GM12878 (cell line): ENCODE measurements around the gene PDE3B.

Source experiments
- CHD4 ChIP-seq: fragments of 200-600 bp; sonication (generic); IDR thresholded peaks from 2 replicates; pipeline ENCODE4 v1.6.1; 2016; ENCODE audit warnings: mild to moderate bottlenecking
- FOS ChIP-seq: IDR thresholded peaks from 3 replicates; pipeline ENCODE4 v1.6.1; 2011; ENCODE audit warnings: borderline replicate concordance; ENCODE audit not compliant: insufficient read length; ENCODE audit errors: extremely low read depth
- GABPA ChIP-seq: IDR thresholded peaks from 2 replicates; pipeline ENCODE4 v1.6.1; 2014; ENCODE audit warnings: antibody characterized with exemption, low read depth, mild to moderate bottlenecking, inconsistent platforms
- NFYB ChIP-seq: IDR thresholded peaks from 2 replicates; pipeline ENCODE4 v1.6.1; 2011; ENCODE audit warnings: low read depth, mild to moderate bottlenecking, low read length, improper control_type of control experiment, moderate library complexity; ENCODE audit not compliant: insufficient read depth
- POLR2A ChIP-seq: IDR thresholded peaks from 2 replicates; pipeline ENCODE4 v1.6.1; 2011; ENCODE audit warnings: low read depth, mild to moderate bottlenecking, low read length
- RAD21 ChIP-seq: IDR thresholded peaks from 2 replicates; pipeline ENCODE4 v1.6.1; 2011; ENCODE audit warnings: mild to moderate bottlenecking, low read depth, low read length, moderate library complexity; ENCODE audit not compliant: insufficient read depth
- STAT1 ChIP-seq: fragments of 450-650 bp; conservative IDR thresholded peaks from 2 replicates; pipeline ENCODE4 v1.6.1; 2014; ENCODE audit warnings: antibody characterized with exemption, mild to moderate bottlenecking
- TF ChIP-seq, protein P1 (sequence below), 3 experiments: IDR thresholded peaks in 2 of 3; conservative IDR thresholded peaks in 1 of 3; 2 replicates each; pipeline ENCODE4 v1.5.1; 2011; ENCODE audit warnings: low read depth in 3 of 3, low read length in 3 of 3, mild to moderate bottlenecking in 3 of 3, control low read depth in 2 of 3, moderate library complexity in 2 of 3, inconsistent platforms in 1 of 3, mixed read lengths in 1 of 3; ENCODE audit not compliant: control insufficient read depth in 2 of 3, insufficient read depth in 1 of 3; ENCODE audit errors: extremely low read depth in 1 of 3
- TF ChIP-seq, protein P2 (sequence below): IDR thresholded peaks from 2 replicates; pipeline ENCODE4 v1.6.1; 2011; ENCODE audit warnings: mild to moderate bottlenecking, low read depth, low read length, moderate library complexity; ENCODE audit not compliant: insufficient replicate concordance
- TF ChIP-seq, protein P3 (sequence below): IDR thresholded peaks from 2 replicates; pipeline ENCODE4 v1.6.1; 2011; ENCODE audit warnings: borderline replicate concordance, low read depth, mild to moderate bottlenecking, moderate library complexity, mixed read lengths, low read length; ENCODE audit not compliant: insufficient read depth; ENCODE audit errors: extremely low read length
- TF ChIP-seq, protein P4 (sequence below): IDR thresholded peaks from 2 replicates; pipeline ENCODE4 v1.6.1; 2011; ENCODE audit warnings: low read depth, low read length, improper control_type of control experiment, borderline replicate concordance
- TF ChIP-seq, protein P5 (sequence below): IDR thresholded peaks from 2 replicates; pipeline ENCODE4 v1.6.1; 2012; ENCODE audit warnings: low read depth, low read length, improper control_type of control experiment
- TF ChIP-seq, protein P6 (sequence below): IDR thresholded peaks from 2 replicates; pipeline ENCODE4 v1.6.1; 2012; ENCODE audit warnings: low read depth, low read length, improper control_type of control experiment
- TF ChIP-seq, protein P7 (sequence below): fragments of 450-650 bp; IDR thresholded peaks from 2 replicates; pipeline ENCODE4 v1.6.1; 2016; ENCODE audit warnings: mild to moderate bottlenecking, moderate library complexity, borderline replicate concordance

DNA sequence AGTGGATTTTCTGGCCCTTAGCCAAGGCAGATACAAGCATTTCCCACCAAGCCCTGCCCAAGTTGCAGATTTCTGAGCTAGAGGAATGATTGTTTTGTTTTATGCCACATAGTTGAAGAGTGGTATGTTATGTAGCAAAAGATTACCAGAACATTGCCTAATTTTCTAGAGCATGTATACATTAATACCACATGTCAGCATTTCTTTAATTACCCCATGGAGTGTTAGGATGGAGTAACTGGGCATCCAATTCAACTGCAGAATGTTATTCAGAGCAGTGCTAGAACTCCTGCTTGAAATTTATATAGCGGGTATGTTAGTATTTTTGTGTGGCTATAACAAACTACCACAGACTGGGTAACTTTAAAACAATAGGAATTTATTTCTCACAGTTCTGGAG is 272.8 kb downstream of the PDE3B start:
- TF ChIP-seq, protein P1, sequence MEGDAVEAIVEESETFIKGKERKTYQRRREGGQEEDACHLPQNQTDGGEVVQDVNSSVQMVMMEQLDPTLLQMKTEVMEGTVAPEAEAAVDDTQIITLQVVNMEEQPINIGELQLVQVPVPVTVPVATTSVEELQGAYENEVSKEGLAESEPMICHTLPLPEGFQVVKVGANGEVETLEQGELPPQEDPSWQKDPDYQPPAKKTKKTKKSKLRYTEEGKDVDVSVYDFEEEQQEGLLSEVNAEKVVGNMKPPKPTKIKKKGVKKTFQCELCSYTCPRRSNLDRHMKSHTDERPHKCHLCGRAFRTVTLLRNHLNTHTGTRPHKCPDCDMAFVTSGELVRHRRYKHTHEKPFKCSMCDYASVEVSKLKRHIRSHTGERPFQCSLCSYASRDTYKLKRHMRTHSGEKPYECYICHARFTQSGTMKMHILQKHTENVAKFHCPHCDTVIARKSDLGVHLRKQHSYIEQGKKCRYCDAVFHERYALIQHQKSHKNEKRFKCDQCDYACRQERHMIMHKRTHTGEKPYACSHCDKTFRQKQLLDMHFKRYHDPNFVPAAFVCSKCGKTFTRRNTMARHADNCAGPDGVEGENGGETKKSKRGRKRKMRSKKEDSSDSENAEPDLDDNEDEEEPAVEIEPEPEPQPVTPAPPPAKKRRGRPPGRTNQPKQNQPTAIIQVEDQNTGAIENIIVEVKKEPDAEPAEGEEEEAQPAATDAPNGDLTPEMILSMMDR (IDR thresholded peaks at IDR 0.05 in 2 of 3, conservative IDR thresholded peaks at IDR 0.05 in 1 of 3; ENCODE audit: control insufficient read depth in 2 of 3, extremely low read depth in 1 of 3, insufficient read depth in 1 of 3, low read depth in 3 of 3, low read length in 3 of 3): no peak
- TF ChIP-seq, protein P2, sequence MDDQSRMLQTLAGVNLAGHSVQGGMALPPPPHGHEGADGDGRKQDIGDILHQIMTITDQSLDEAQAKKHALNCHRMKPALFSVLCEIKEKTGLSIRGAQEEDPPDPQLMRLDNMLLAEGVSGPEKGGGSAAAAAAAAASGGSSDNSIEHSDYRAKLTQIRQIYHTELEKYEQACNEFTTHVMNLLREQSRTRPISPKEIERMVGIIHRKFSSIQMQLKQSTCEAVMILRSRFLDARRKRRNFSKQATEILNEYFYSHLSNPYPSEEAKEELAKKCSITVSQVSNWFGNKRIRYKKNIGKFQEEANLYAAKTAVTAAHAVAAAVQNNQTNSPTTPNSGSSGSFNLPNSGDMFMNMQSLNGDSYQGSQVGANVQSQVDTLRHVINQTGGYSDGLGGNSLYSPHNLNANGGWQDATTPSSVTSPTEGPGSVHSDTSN: no peak
- no peak for TF ChIP-seq CHD4
- TF ChIP-seq, protein P3, sequence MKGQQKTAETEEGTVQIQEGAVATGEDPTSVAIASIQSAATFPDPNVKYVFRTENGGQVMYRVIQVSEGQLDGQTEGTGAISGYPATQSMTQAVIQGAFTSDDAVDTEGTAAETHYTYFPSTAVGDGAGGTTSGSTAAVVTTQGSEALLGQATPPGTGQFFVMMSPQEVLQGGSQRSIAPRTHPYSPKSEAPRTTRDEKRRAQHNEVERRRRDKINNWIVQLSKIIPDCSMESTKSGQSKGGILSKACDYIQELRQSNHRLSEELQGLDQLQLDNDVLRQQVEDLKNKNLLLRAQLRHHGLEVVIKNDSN: no peak
- no peak for TF ChIP-seq POLR2A
- TF ChIP-seq, protein P4, sequence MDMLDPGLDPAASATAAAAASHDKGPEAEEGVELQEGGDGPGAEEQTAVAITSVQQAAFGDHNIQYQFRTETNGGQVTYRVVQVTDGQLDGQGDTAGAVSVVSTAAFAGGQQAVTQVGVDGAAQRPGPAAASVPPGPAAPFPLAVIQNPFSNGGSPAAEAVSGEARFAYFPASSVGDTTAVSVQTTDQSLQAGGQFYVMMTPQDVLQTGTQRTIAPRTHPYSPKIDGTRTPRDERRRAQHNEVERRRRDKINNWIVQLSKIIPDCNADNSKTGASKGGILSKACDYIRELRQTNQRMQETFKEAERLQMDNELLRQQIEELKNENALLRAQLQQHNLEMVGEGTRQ: no peak
- no peak for TF ChIP-seq FOS
- TF ChIP-seq, protein P5, sequence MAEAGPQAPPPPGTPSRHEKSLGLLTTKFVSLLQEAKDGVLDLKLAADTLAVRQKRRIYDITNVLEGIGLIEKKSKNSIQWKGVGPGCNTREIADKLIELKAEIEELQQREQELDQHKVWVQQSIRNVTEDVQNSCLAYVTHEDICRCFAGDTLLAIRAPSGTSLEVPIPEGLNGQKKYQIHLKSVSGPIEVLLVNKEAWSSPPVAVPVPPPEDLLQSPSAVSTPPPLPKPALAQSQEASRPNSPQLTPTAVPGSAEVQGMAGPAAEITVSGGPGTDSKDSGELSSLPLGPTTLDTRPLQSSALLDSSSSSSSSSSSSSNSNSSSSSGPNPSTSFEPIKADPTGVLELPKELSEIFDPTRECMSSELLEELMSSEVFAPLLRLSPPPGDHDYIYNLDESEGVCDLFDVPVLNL: no peak
- TF ChIP-seq, protein P6, sequence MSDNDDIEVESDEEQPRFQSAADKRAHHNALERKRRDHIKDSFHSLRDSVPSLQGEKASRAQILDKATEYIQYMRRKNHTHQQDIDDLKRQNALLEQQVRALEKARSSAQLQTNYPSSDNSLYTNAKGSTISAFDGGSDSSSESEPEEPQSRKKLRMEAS: no peak
- TF ChIP-seq NFYB: no peak
- TF ChIP-seq GABPA: no peak
- TF ChIP-seq, protein P7, sequence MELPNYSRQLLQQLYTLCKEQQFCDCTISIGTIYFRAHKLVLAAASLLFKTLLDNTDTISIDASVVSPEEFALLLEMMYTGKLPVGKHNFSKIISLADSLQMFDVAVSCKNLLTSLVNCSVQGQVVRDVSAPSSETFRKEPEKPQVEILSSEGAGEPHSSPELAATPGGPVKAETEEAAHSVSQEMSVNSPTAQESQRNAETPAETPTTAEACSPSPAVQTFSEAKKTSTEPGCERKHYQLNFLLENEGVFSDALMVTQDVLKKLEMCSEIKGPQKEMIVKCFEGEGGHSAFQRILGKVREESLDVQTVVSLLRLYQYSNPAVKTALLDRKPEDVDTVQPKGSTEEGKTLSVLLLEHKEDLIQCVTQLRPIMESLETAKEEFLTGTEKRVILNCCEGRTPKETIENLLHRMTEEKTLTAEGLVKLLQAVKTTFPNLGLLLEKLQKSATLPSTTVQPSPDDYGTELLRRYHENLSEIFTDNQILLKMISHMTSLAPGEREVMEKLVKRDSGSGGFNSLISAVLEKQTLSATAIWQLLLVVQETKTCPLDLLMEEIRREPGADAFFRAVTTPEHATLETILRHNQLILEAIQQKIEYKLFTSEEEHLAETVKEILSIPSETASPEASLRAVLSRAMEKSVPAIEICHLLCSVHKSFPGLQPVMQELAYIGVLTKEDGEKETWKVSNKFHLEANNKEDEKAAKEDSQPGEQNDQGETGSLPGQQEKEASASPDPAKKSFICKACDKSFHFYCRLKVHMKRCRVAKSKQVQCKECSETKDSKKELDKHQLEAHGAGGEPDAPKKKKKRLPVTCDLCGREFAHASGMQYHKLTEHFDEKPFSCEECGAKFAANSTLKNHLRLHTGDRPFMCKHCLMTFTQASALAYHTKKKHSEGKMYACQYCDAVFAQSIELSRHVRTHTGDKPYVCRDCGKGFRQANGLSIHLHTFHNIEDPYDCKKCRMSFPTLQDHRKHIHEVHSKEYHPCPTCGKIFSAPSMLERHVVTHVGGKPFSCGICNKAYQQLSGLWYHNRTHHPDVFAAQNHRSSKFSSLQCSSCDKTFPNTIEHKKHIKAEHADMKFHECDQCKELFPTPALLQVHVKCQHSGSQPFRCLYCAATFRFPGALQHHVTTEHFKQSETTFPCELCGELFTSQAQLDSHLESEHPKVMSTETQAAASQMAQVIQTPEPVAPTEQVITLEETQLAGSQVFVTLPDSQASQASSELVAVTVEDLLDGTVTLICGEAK: no peak
- no peak for TF ChIP-seq RAD21
- TF ChIP-seq STAT1: no peak
